DND-41 (cell line): ENCODE measurements around the gene GNB3.

Experiments used
- CTCF ChIP-seq: IDR thresholded peaks from 2 replicates; pipeline ENCODE4 v1.5.1; 2012; ENCODE audit warnings: borderline replicate concordance, low read length, moderate library complexity, mild to moderate bottlenecking; ENCODE audit not compliant: poor library complexity, severe bottlenecking; ENCODE audit errors: extremely low read depth
- EZH2 ChIP-seq: IDR thresholded peaks from 3 replicates; pipeline ENCODE4 v1.6.1; 2012; ENCODE audit warnings: borderline replicate concordance, low read depth, mild to moderate bottlenecking, moderate library complexity, low read length, inconsistent platforms; ENCODE audit not compliant: severe bottlenecking

- TF ChIP-seq CTCF (no peak), EZH2 (no peak)
Observed at GRCh38 chr12:6834873-6835272, 5.9 kb upstream of the GNB3 start.
